Mesenchymal stem cell (in vitro differentiated cells and primary cell): ENCODE measurements around the gene RAPGEF1.

ENCODE experiments used
- DNase-seq: peaks from one replicate; pipeline ENCODE4 v3.0.0-alpha.2; 2013
- H2AFZ ChIP-seq: one replicate; pipeline ENCODE4 v1.6.1; 2013; ENCODE audit warnings: low read depth, mild to moderate bottlenecking, control low read depth, inconsistent platforms, low read length, moderate library complexity
- H2AK5ac ChIP-seq: 2 replicates; pipeline ENCODE4 v1.6.1; 2013; ENCODE audit warnings: low read length, moderate library complexity, mild to moderate bottlenecking, inconsistent platforms; ENCODE audit not compliant: severe bottlenecking
- H2BK120ac ChIP-seq: one replicate; pipeline ENCODE4 v1.6.1; 2013; ENCODE audit warnings: low read depth, mild to moderate bottlenecking, inconsistent platforms, low read length, moderate library complexity
- H2BK12ac ChIP-seq, 2 experiments: one replicate each; pipeline ENCODE4 v1.6.1; 2013; ENCODE audit warnings: inconsistent platforms in 2 of 2, low read length in 2 of 2, mild to moderate bottlenecking in 2 of 2, moderate library complexity in 2 of 2, control low read depth in 1 of 2
- H2BK15ac ChIP-seq: one replicate; pipeline ENCODE4 v1.6.1; 2013; ENCODE audit warnings: mild to moderate bottlenecking, low read depth, inconsistent platforms; ENCODE audit not compliant: poor library complexity, severe bottlenecking
- H2BK5ac ChIP-seq: 2 replicates; pipeline ENCODE4 v1.6.1; 2013; ENCODE audit warnings: low read depth, mild to moderate bottlenecking, low read length, control low read depth, inconsistent platforms; ENCODE audit not compliant: poor library complexity, severe bottlenecking
- H3K14ac ChIP-seq, 2 experiments: one replicate each; pipeline ENCODE4 v1.6.1; 2013; ENCODE audit warnings: inconsistent platforms in 2 of 2, low read length in 2 of 2, control low read depth in 1 of 2, mild to moderate bottlenecking in 1 of 2, moderate library complexity in 1 of 2
- H3K18ac ChIP-seq, 2 experiments: one replicate each; pipeline ENCODE4 v1.6.1; 2013; ENCODE audit warnings: inconsistent platforms in 2 of 2, low read length in 2 of 2, control low read depth in 1 of 2, low read depth in 1 of 2, mild to moderate bottlenecking in 1 of 2
- H3K23ac ChIP-seq, 2 experiments: one replicate each; pipeline ENCODE4 v1.6.1; 2013; ENCODE audit warnings: inconsistent platforms in 2 of 2, low read length in 2 of 2, mild to moderate bottlenecking in 2 of 2, moderate library complexity in 2 of 2, control low read depth in 1 of 2
- H3K27ac ChIP-seq: 2 replicates; pipeline ENCODE4 v1.5.1; 2013; ENCODE audit warnings: mild to moderate bottlenecking, moderate library complexity, low read length, control low read depth, inconsistent platforms; ENCODE audit not compliant: poor library complexity, severe bottlenecking
- H3K27me3 ChIP-seq, 2 experiments: 2 replicates each; pipeline versions ENCODE4 v1.6.1 to v1.7.0; 2013; ENCODE audit warnings: low read length in 2 of 2, mild to moderate bottlenecking in 2 of 2, moderate library complexity in 2 of 2, control low read depth in 1 of 2, inconsistent platforms in 1 of 2; ENCODE audit not compliant: control insufficient read depth in 1 of 2, insufficient read depth in 1 of 2
- H3K36me3 ChIP-seq, 2 experiments: 2 replicates each; pipeline versions ENCODE4 v1.6.1 to v1.7.0; 2013; ENCODE audit warnings: low read length in 2 of 2, control low read depth in 1 of 2, inconsistent platforms in 1 of 2, low read depth in 1 of 2, mild to moderate bottlenecking in 1 of 2; ENCODE audit not compliant: insufficient read depth in 2 of 2, control insufficient read depth in 1 of 2
- H3K4ac ChIP-seq, 2 experiments: one replicate each; pipeline ENCODE4 v1.6.1; 2013; ENCODE audit warnings: inconsistent platforms in 2 of 2, low read length in 2 of 2, mild to moderate bottlenecking in 2 of 2, moderate library complexity in 2 of 2, control low read depth in 1 of 2, low read depth in 1 of 2
- H3K4me1 ChIP-seq: 2 replicates; pipeline ENCODE4 v1.6.1; 2013; ENCODE audit warnings: low read depth, low read length, control low read depth; ENCODE audit not compliant: control insufficient read depth, insufficient read depth
- H3K4me2 ChIP-seq: 2 replicates; pipeline ENCODE4 v1.6.1; 2013; ENCODE audit warnings: low read length, mild to moderate bottlenecking, inconsistent platforms; ENCODE audit not compliant: poor library complexity, severe bottlenecking
- H3K4me3 ChIP-seq, 2 experiments: 2 replicates each; pipeline versions ENCODE4 v1.5.1 to v1.7.0; 2013; ENCODE audit warnings: low read length in 2 of 2, mild to moderate bottlenecking in 2 of 2, control low read depth in 1 of 2, low read depth in 1 of 2; ENCODE audit not compliant: insufficient read depth in 1 of 2
- H3K79me1 ChIP-seq: replicated peaks from 2 replicates; pipeline ENCODE4 v1.6.1; 2013; ENCODE audit warnings: mild to moderate bottlenecking, control low read depth, low read length, inconsistent platforms; ENCODE audit not compliant: poor library complexity, severe bottlenecking
- H3K9ac ChIP-seq: 2 replicates; pipeline ENCODE4 v1.7.0; 2013; ENCODE audit warnings: mild to moderate bottlenecking, low read length, moderate library complexity
- H3K9me3 ChIP-seq: 2 replicates; pipeline ENCODE4 v1.7.0; 2013; ENCODE audit warnings: mild to moderate bottlenecking, low read length; ENCODE audit not compliant: control insufficient read depth
- H4K8ac ChIP-seq: one replicate; pipeline ENCODE4 v1.6.1; 2013; ENCODE audit warnings: inconsistent platforms, mild to moderate bottlenecking, low read length, moderate library complexity
- H4K91ac ChIP-seq: one replicate; pipeline ENCODE4 v1.6.1; 2013; ENCODE audit warnings: mild to moderate bottlenecking, low read length, inconsistent platforms
- WGBS: methylation state at CpG from one replicate; pipeline ENCODE4 v1.1.7; 2013; ENCODE audit warnings: mixed read lengths; 5-methylcytosine and 5-hydroxymethylcytosine counted together

The RAPGEF1 gene

GRCh38 chr9:131690941-131691573 lies 48.8 kb downstream of the RAPGEF1 start:
- Histone ChIP-seq H3K9me3 (no peaks in the 10 kb centered on the region), H3K4ac (no peak overlapping the region), H3K4me3 (no peak overlapping the region), H2BK15ac (no peak overlapping the region), H2AK5ac (no peak overlapping the region), H3K27ac (no peak overlapping the region), H3K36me3 (peaks cover 0 to 3% of the 10 kb centered on the region in 2 experiments), H2BK120ac (no peak overlapping the region), H2BK12ac (no peak overlapping the region), H3K14ac (no peak overlapping the region), H3K4me1 (peaks cover 4% of the 10 kb centered on the region), H3K18ac (no peak overlapping the region), H4K8ac (no peak overlapping the region), H3K9ac (no peak overlapping the region), H3K79me1 (peaks cover 47% of the 10 kb centered on the region), H4K91ac (no peak overlapping the region), H3K27me3 (no peaks in the 10 kb centered on the region), H3K23ac (no peak overlapping the region), H3K4me2 (no peak overlapping the region), H2AFZ (no peak overlapping the region), H2BK5ac (no peak overlapping the region)
- no peak for DNase-seq
- WGBS = 100% methylated on average over 1 of the region's 3 CpGs

GRCh38 chr9:131690462-131690861 lies 49.4 kb downstream of the RAPGEF1 start:
- Histone ChIP-seq H3K4me1 (no peaks in the 10 kb centered on the region), H3K4me3 (no peak overlapping the region), H3K9me3 (no peaks in the 10 kb centered on the region), H3K36me3 (peaks cover 0 to 3% of the 10 kb centered on the region in 2 experiments), H3K27me3 (no peaks in the 10 kb centered on the region), H3K9ac (no peak overlapping the region), H3K14ac (no peak overlapping the region), H4K8ac (no peak overlapping the region), H3K79me1 (peaks cover 48% of the 10 kb centered on the region), H3K4ac (no peak overlapping the region), H2BK5ac (no peak overlapping the region), H2BK15ac (no peak overlapping the region), H2BK12ac (no peak overlapping the region), H2BK120ac (no peak overlapping the region), H2AK5ac (no peak overlapping the region), H3K23ac (no peak overlapping the region), H4K91ac (no peak overlapping the region), H2AFZ (no peak overlapping the region), H3K18ac (no peak overlapping the region), H3K4me2 (no peak overlapping the region), H3K27ac (no peak overlapping the region)
- DNase-seq = no peak
- WGBS = 81% methylated on average over 2 of the region's 3 CpGs

- H3K9me3 ChIP-seq = no peaks in the 10 kb centered on the region
- peaks cover 37% of the 10 kb centered on the region for H3K79me1 ChIP-seq
- no peak for DNase-seq
- H3K18ac ChIP-seq = no peak overlapping the region
- WGBS = 77% methylated on average over 3 of the region's 3 CpGs
- no peak overlapping the region for H3K4me2 ChIP-seq
- no peak overlapping the region for H2AFZ ChIP-seq
- H3K27ac ChIP-seq = no peak overlapping the region
- no peaks in the 10 kb centered on the region for H3K4me1 ChIP-seq
- no peak overlapping the region for H3K14ac ChIP-seq
- no peak overlapping the region for H3K23ac ChIP-seq
- H2BK120ac ChIP-seq = no peak overlapping the region
- no peak overlapping the region for H3K4ac ChIP-seq
- no peak overlapping the region for H4K91ac ChIP-seq
- no peaks in the 10 kb centered on the region for H3K27me3 ChIP-seq
- no peak overlapping the region for H3K9ac ChIP-seq
- H2AK5ac ChIP-seq = no peak overlapping the region
- H4K8ac ChIP-seq = no peak overlapping the region
- no peak overlapping the region for H2BK12ac ChIP-seq
- peaks cover 0 to 3% of the 10 kb centered on the region in 2 experiments for H3K36me3 ChIP-seq
- no peak overlapping the region for H2BK15ac ChIP-seq
- no peak overlapping the region for H3K4me3 ChIP-seq
- H2BK5ac ChIP-seq = no peak overlapping the region
Observed at GRCh38 chr9:131688377-131688776, 51.5 kb downstream of the RAPGEF1 start.

- H3K4me3 ChIP-seq = no peak overlapping the region
- no peak overlapping the region for H3K4me2 ChIP-seq
- no peaks in the 10 kb centered on the region for H3K9me3 ChIP-seq
- H3K18ac ChIP-seq = no peak overlapping the region
- H4K8ac ChIP-seq = no peak overlapping the region
- no peak overlapping the region for H2BK5ac ChIP-seq
- H3K36me3 ChIP-seq = peaks cover 0 to 3% of the 10 kb centered on the region in 2 experiments
- H2BK120ac ChIP-seq = no peak overlapping the region
- H4K91ac ChIP-seq = no peak overlapping the region
- no peak overlapping the region for H3K14ac ChIP-seq
- no peak overlapping the region for H3K9ac ChIP-seq
- H3K4me1 ChIP-seq = peaks cover 4% of the 10 kb centered on the region
- 98% methylated on average over 15 of the region's 15 CpGs for WGBS
- H2BK12ac ChIP-seq = no peak overlapping the region
- no peak overlapping the region for H3K4ac ChIP-seq
- H3K27ac ChIP-seq = no peak overlapping the region
- H2AK5ac ChIP-seq = no peak overlapping the region
- H2BK15ac ChIP-seq = no peak overlapping the region
- no peak for DNase-seq
- no peak overlapping the region for H3K23ac ChIP-seq
- no peak overlapping the region for H2AFZ ChIP-seq
- peaks cover 31% of the 10 kb centered on the region for H3K79me1 ChIP-seq
- no peaks in the 10 kb centered on the region for H3K27me3 ChIP-seq
Observed at GRCh38 chr9:131685753-131686706, 53.8 kb downstream of the RAPGEF1 start.
